Measurements from ENCODE around the gene AVEN. TPM values are rescaled to one million over a fixed set of nuclear protein-coding genes. Genes with fewer than 3 reads are reported as not detected.
A peak's percentile ranks its signal among the peaks of the same experiment; 100 is the strongest.

AVEN gene
- total RNA-seq (2022) (2.8 and 3.1 TPM in 2 replicates), Bru-seq, nascent RNA (percentile 43 among the genes with signal in this experiment), BruChase-seq, experiment 1, labeled RNA remaining after a 6-hour chase (percentile 36 among the genes with signal in this experiment), BruChase-seq, experiment 2, labeled RNA remaining after a 2-hour chase (percentile 32 among the genes with signal in this experiment)
- long read RNA-seq, transcript AVEN-201 (6 exons, 1,605 nt), result major isoform, 7 of 9 reads
- long read RNA-seq, partial matches to known transcripts, result 0 of 9 reads
- long read RNA-seq, other reads (novel, unspliced or antisense), result 2 of 9 reads

DNA sequence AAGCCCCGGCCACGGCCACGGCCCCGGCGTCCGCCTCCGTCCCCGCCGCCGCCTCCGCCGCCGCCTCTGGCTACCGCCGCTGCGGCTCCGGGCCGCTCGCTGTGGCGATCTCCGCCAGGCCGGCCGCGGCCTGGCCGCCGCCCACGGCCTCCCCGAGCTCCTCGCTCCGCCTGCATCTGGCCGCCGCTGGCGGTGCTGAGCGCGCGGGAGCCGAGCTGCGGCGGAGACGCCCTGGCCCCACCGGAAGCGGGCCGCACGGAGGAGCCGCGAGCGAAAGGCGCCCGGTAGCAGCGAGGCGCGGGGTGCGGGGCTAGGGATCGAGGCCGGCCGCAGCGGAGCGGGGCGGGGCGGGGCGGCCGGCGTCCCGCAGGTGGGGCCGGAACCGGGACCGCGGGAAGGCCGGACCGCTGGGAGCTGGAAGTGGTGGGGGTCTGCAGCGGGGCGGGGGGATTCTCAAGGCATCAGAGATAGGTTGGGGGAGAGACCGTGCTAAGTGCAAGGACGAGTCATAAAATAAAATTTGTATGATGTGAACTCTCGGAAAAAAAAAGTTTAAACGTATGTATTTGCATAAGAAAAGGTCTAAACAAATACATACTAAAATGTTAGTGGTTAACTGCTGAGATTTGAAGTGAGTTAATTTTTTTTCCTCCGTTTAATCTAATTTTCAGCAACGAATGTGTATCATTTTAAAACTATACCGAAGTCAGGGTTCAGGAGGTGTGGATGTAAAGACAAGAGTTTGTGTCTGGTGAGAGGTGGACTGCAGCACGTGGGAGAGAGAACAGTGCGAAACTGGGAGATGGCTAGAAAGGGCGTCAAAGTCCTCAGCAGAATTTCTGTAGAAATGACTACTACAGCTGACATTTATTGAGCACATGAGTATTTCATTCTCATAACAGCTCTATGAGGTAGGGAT, at the start of gene AVEN:
AVEN (minus strand) TSS at position 334 of the 919 bp plus-strand sequence; CDS start at position 176, 158 bp downstream.
- peak; percentile 23 for DNase-seq
- Mint-ChIP-seq H3K4me1 (ENCODE audit: low read depth, unreplicated experiment) (peaks cover 7% of the 10 kb centered on the region), H3K27ac (ENCODE audit: unreplicated experiment) (no peak within 1 kb of the TSS), H3K27me3 (ENCODE audit: unreplicated experiment) (no peaks in the 10 kb centered on the region), H3K36me3 (ENCODE audit: insufficient read depth, unreplicated experiment) (peaks cover 7% of the 10 kb centered on the region), H3K4me3 (ENCODE audit: low read depth, unreplicated experiment) (peak within 1 kb of the TSS; percentile 66), H3K9me3 (ENCODE audit: low read depth, unreplicated experiment) (no peaks in the 10 kb centered on the region)
- intact Hi-C loops (cut with micrococcal nuclease; ENCODE audit: unreplicated experiment), result no loop called here
- CTCF ChIA-PET, result no interaction called here
- no TSS peak for BruUV-seq (replicated peaks)
- no peak for TF ChIP-seq CTCF (IDR thresholded peaks at IDR 0.05; ENCODE audit: unreplicated experiment)

- H3K4me1 Mint-ChIP-seq (ENCODE audit: low read depth, unreplicated experiment), result no peaks in the 10 kb centered on the region
- intact Hi-C loops (cut with micrococcal nuclease; ENCODE audit: unreplicated experiment), result no loop called here
- no peaks in the 10 kb centered on the region for H3K27me3 Mint-ChIP-seq (ENCODE audit: unreplicated experiment)
- H3K27ac Mint-ChIP-seq (ENCODE audit: unreplicated experiment), result no peak overlapping the region
- no peak for DNase-seq
- BruUV-seq (replicated peaks), result no TSS peak
- CTCF ChIA-PET, result interaction anchor here (0.6 to 0.7 kb wide), 2 partner anchors 13 to 252 kb away, joined by 3 to 14 read pairs; partner anchors contain the start of gene SLC12A6
- TF ChIP-seq CTCF (IDR thresholded peaks at IDR 0.05; ENCODE audit: unreplicated experiment), result no peak
- no peaks in the 10 kb centered on the region for H3K36me3 Mint-ChIP-seq (ENCODE audit: insufficient read depth, unreplicated experiment)
- H3K9me3 Mint-ChIP-seq (ENCODE audit: low read depth, unreplicated experiment), result no peaks in the 10 kb centered on the region
- H3K4me3 Mint-ChIP-seq (ENCODE audit: low read depth, unreplicated experiment), result no peak overlapping the region
Measured at GRCh38 chr15:34085746-34086145, 46.7 kb upstream of the AVEN start.

DNA sequence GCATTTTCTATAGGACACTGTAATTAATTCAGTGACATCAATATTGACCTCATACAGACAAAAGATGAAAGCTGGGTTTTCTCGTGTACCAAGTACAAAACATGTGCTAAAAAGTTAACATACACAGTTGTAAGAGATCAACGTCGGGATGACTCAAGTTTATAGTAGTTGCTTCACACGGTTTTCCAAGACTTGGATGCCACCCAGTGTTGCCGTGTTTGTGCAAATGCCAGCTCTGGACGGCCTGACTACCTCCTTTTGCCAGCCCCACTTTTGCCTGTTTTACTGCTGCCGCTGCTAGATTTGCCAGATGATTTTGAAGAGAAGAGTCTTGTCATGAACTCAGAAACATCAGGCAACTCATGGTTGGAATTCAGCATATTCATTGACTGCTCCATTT, 45.1 kb upstream of the AVEN start:
- no peaks in the 10 kb centered on the region for H3K27me3 Mint-ChIP-seq (ENCODE audit: unreplicated experiment)
- H3K9me3 Mint-ChIP-seq (ENCODE audit: low read depth, unreplicated experiment), result no peaks in the 10 kb centered on the region
- H3K27ac Mint-ChIP-seq (ENCODE audit: unreplicated experiment), result no peak overlapping the region
- no TSS peak for BruUV-seq (replicated peaks)
- no peaks in the 10 kb centered on the region for H3K36me3 Mint-ChIP-seq (ENCODE audit: insufficient read depth, unreplicated experiment)
- no peak for TF ChIP-seq CTCF (IDR thresholded peaks at IDR 0.05; ENCODE audit: unreplicated experiment)
- no peaks in the 10 kb centered on the region for H3K4me1 Mint-ChIP-seq (ENCODE audit: low read depth, unreplicated experiment)
- CTCF ChIA-PET, result no interaction called here
- DNase-seq, result no peak
- H3K4me3 Mint-ChIP-seq (ENCODE audit: low read depth, unreplicated experiment), result no peak overlapping the region
- intact Hi-C loops (cut with micrococcal nuclease; ENCODE audit: unreplicated experiment), result no loop called here

- no peaks in the 10 kb centered on the region for H3K9me3 Mint-ChIP-seq (ENCODE audit: low read depth, unreplicated experiment)
- CTCF ChIA-PET, result no interaction called here
- no peaks in the 10 kb centered on the region for H3K36me3 Mint-ChIP-seq (ENCODE audit: insufficient read depth, unreplicated experiment)
- no peak overlapping the region for H3K4me3 Mint-ChIP-seq (ENCODE audit: low read depth, unreplicated experiment)
- no TSS peak for BruUV-seq (replicated peaks)
- H3K27me3 Mint-ChIP-seq (ENCODE audit: unreplicated experiment), result no peaks in the 10 kb centered on the region
- no peaks in the 10 kb centered on the region for H3K4me1 Mint-ChIP-seq (ENCODE audit: low read depth, unreplicated experiment)
- no peak overlapping the region for H3K27ac Mint-ChIP-seq (ENCODE audit: unreplicated experiment)
- no peak for TF ChIP-seq CTCF (IDR thresholded peaks at IDR 0.05; ENCODE audit: unreplicated experiment)
- DNase-seq, result no peak
- intact Hi-C loops (cut with micrococcal nuclease; ENCODE audit: unreplicated experiment), result no loop called here
Measured at GRCh38 chr15:34079904-34080303, 40.9 kb upstream of the AVEN start.

Measured in Calu3 (cell line).